ENCODE results near the gene ATP6V0A4. TPM values are rescaled to one million over a fixed set of nuclear protein-coding genes. Genes with fewer than 3 reads are reported as not detected.

ATP6V0A4 gene
- total RNA-seq, 1 experiment from 2014 or later = 9.1 TPM

DNA sequence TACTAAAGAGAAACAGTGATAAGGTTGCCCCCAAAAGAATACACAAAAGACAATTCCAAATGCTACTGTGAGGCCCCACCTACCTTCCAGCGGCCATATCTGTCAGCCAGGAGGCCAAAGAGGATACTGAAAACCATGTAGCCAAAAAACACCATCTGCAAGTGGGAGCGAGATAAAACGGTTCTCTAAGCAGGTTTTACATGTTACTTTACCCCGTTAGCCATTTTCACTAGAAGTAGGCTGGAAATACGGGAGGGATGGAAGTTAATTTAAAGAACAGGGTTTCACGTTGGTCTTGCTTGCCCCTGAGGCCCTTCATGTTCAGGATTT lies 135.0 kb downstream of the ATP6V0A4 start:
- Histone ChIP-seq H4K20me1 (ENCODE audit: insufficient read depth) (no peaks in the 10 kb centered on the region), H3K27ac (peak overlapping the region; percentile 64), H3K4me1 (replicated peaks; ENCODE audit: insufficient read depth) (peaks cover 40% of the 10 kb centered on the region), H3K4me2 (peak overlapping the region; percentile 78), H3F3A (ENCODE audit: insufficient read depth, low read depth) (peaks cover 29% of the 10 kb centered on the region; the same call in 1 of the 2 replicates), H3K4me3 (no peak overlapping the region), H3K27me3 (ENCODE audit: insufficient read depth, low read depth) (no peaks in the 10 kb centered on the region), H3K9me2 (ENCODE audit: insufficient read depth) (no peaks in the 10 kb centered on the region), H2AFZ (no peak overlapping the region), H3K9me3 (ENCODE audit: insufficient read depth, low read depth) (peaks cover under 1% of the 10 kb centered on the region), H3K36me3 (ENCODE audit: low read depth) (no peaks in the 10 kb centered on the region), H3K79me2 (ENCODE audit: low read depth) (no peaks in the 10 kb centered on the region)
- no TSS peak for BruUV-seq (replicated peaks)
- ChIA-PET CTCF (interaction anchor here (0.5 kb wide), 1 partner anchor 314 kb away, joined by 6 read pairs; no protein-coding TSS in a partner anchor), POLR2A (ENCODE audit: unreplicated experiment) (no interaction called here)
- DNase-seq = no peak
- TF ChIP-seq, protein P1, sequence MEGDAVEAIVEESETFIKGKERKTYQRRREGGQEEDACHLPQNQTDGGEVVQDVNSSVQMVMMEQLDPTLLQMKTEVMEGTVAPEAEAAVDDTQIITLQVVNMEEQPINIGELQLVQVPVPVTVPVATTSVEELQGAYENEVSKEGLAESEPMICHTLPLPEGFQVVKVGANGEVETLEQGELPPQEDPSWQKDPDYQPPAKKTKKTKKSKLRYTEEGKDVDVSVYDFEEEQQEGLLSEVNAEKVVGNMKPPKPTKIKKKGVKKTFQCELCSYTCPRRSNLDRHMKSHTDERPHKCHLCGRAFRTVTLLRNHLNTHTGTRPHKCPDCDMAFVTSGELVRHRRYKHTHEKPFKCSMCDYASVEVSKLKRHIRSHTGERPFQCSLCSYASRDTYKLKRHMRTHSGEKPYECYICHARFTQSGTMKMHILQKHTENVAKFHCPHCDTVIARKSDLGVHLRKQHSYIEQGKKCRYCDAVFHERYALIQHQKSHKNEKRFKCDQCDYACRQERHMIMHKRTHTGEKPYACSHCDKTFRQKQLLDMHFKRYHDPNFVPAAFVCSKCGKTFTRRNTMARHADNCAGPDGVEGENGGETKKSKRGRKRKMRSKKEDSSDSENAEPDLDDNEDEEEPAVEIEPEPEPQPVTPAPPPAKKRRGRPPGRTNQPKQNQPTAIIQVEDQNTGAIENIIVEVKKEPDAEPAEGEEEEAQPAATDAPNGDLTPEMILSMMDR (conservative IDR thresholded peaks at IDR 0.05) = no peak
- TF ChIP-seq EZH2 (IDR thresholded peaks at IDR 0.05; ENCODE audit: low read depth) = no peak
- intact Hi-C loops (cut with micrococcal nuclease; ENCODE audit: unreplicated experiment) = loop anchor here (5.0 to 10.0 kb wide), 2 partner anchors 74 to 202 kb away; no protein-coding TSS in a partner anchor

DNA sequence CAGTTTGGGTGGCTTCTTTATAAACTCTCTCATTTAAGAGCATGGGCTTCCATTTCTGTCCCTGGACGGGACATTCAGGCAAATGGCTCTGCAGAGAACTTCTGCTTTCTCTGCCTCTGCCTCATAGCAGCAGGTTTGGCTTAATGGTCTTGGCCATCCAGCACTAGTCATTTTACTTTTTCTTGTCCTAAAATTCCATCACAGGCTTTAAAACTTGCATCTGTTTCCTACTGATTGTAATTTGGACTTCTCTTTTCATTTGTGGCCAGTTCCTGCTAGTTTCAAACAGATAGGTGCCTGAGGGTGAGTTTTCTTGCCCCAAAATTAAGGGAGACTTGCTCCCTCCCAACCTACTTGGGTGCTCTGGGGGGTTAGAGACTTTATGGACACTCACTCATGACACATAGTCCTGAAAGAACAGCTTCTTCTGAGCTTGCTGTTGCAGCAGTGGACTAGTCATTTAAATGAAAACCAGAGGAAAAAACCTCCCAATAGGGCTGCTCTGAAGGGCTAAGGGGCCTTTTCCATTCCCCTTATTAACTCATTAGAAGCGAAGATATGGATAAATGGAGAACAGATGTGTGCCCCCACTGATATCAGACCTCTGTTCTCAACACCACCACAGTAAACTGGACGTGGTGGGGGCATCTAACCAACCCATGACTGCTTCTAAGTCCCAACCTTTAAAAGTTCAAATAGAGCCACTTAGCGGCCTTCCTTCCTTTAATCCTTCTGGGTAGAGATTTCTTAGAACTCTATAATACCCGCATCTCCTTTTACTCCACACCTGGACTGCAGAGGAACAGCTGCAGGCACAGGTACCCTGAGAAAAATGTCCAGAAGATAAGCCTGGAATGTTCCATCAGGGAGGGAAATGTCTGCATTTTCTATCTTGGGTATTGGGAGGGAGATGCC lies 135.7 kb downstream of the ATP6V0A4 start:
- no peaks in the 10 kb centered on the region for H3K36me3 ChIP-seq (ENCODE audit: low read depth)
- peaks cover 46% of the 10 kb centered on the region for H3K4me1 ChIP-seq (replicated peaks; ENCODE audit: insufficient read depth)
- TF ChIP-seq, protein P1 (conservative IDR thresholded peaks at IDR 0.05) = no peak
- TF ChIP-seq EZH2 (IDR thresholded peaks at IDR 0.05; ENCODE audit: low read depth) = no peak
- intact Hi-C loops (cut with micrococcal nuclease; ENCODE audit: unreplicated experiment) = loop anchor here (5.0 to 10.0 kb wide), 2 partner anchors 75 to 202 kb away; no protein-coding TSS in a partner anchor
- no peaks in the 10 kb centered on the region for H3K79me2 ChIP-seq (ENCODE audit: low read depth)
- no peaks in the 10 kb centered on the region for H3K9me3 ChIP-seq (ENCODE audit: insufficient read depth, low read depth)
- H3K4me2 ChIP-seq = peak overlapping the region; percentile 78; the same call in 1 of the 2 replicates
- peaks cover 29% of the 10 kb centered on the region; the same call in 1 of the 2 replicates for H3F3A ChIP-seq (ENCODE audit: insufficient read depth, low read depth)
- ChIA-PET POLR2A (ENCODE audit: unreplicated experiment) (no interaction called here), CTCF (interaction anchor here (0.5 kb wide), 1 partner anchor 315 kb away, joined by 6 read pairs; no protein-coding TSS in a partner anchor)
- no peaks in the 10 kb centered on the region for H4K20me1 ChIP-seq (ENCODE audit: insufficient read depth)
- no peak for DNase-seq
- BruUV-seq (replicated peaks) = no TSS peak
- H3K9me2 ChIP-seq (ENCODE audit: insufficient read depth) = no peaks in the 10 kb centered on the region
- H2AFZ ChIP-seq = peak overlapping the region; percentile 68
- no peak overlapping the region for H3K4me3 ChIP-seq
- H3K27me3 ChIP-seq (ENCODE audit: insufficient read depth, low read depth) = no peaks in the 10 kb centered on the region
- no peak overlapping the region for H3K27ac ChIP-seq

- no peak for DNase-seq
- no peak overlapping the region for H3K4me2 ChIP-seq
- BruUV-seq (replicated peaks) = no TSS peak
Measured at GRCh38 chr7:138661069-138661635, 136.8 kb downstream of the ATP6V0A4 start.

More at GRCh38 chr7:138661069-138661635, 136.8 kb downstream of the ATP6V0A4 start:
- intact Hi-C loops (cut with micrococcal nuclease; ENCODE audit: unreplicated experiment) = loop anchor here (5.0 to 10.0 kb wide), 2 partner anchors 76 to 204 kb away; no protein-coding TSS in a partner anchor
- ChIA-PET POLR2A (ENCODE audit: unreplicated experiment) (no interaction called here), CTCF (no interaction called here)
- Histone ChIP-seq H3K27me3 (ENCODE audit: insufficient read depth, low read depth) (no peaks in the 10 kb centered on the region), H3K9me2 (ENCODE audit: insufficient read depth) (no peaks in the 10 kb centered on the region), H3F3A (ENCODE audit: insufficient read depth, low read depth) (peaks cover 29% of the 10 kb centered on the region; the same call in 1 of the 2 replicates), H4K20me1 (ENCODE audit: insufficient read depth) (no peaks in the 10 kb centered on the region), H2AFZ (no peak overlapping the region), H3K36me3 (ENCODE audit: low read depth) (no peaks in the 10 kb centered on the region), H3K27ac (no peak overlapping the region), H3K4me1 (replicated peaks; ENCODE audit: insufficient read depth) (peaks cover 48% of the 10 kb centered on the region), H3K79me2 (ENCODE audit: low read depth) (no peaks in the 10 kb centered on the region), H3K4me3 (no peak overlapping the region), H3K9me3 (ENCODE audit: insufficient read depth, low read depth) (0 out of 2 replicates have a peak, but pooled peaks cover under 1% of the 10 kb centered on the region)
- TF ChIP-seq EZH2 (IDR thresholded peaks at IDR 0.05; ENCODE audit: low read depth) = no peak
- TF ChIP-seq, protein P1 (conservative IDR thresholded peaks at IDR 0.05) = no peak
